HG03342 (cell line): ENCODE results near the gene CCDC192.

Source experiments
- ATAC-seq: cut with Tn5 transposase; IDR thresholded peaks from one replicate; pipeline ENCODE4 v1.9.1; 2021; ENCODE audit warnings: mild to moderate bottlenecking, moderate library complexity; ENCODE audit not compliant: unreplicated experiment

CCDC192 gene

DNA sequence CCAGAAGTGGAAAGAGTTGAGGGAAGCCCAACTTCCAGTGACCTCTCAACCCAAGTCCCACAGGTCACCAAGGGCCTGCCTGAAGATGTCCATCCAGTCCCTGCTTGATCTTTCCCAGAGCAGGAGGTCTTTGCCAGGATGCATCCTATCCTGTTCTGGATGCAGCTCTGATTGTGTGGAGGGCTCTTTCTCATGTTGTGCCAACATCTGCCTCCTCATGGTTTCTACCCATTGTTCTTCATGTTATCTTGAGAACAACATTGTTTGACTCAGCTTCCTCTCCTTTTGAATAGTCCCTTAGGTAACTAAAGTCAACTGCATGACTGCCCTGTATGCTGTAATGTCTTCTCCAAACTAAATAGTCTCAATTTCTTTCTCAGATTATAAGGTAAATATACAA lies 169.3 kb downstream of the CCDC192 start:
- no peak for ATAC-seq

GRCh38 chr5:127875235-127876021 lies 172.2 kb downstream of the CCDC192 start:
- ATAC-seq = peak; percentile 88

GRCh38 chr5:127876384-127876783 lies 173.2 kb downstream of the CCDC192 start:
- ATAC-seq = no peak

DNA sequence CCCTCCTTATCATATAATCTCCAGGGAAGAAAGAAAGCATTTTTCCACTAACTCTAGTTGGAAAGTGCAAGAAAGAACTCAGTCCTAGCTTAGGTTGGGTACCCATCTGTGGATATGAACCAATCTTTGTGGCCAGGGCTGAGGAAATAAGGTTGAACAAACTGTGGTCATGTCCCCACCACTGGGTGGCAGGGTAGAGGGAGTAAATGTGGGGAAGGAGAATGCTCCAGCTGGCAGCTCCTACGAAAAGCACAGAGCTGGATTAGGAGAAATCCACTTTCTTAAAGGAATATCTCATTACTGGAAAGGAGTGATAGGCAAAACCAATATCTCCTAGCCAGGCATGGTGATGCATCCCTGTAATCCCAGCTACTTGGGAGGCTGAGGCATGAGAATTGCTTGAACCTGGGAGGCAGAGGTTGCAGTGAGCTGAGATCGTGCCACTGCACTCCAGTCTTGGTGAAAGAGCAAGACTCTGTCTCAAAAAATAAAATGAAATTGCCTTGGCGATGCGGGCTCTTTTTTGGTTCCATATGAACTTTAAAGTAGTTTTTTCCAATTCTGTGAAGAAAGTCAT lies 175.1 kb downstream of the CCDC192 start:
- ATAC-seq = no peak

GRCh38 chr5:127884416-127884815 lies 181.2 kb downstream of the CCDC192 start:
- ATAC-seq = no peak

GRCh38 chr5:127885176-127885575 lies 182.0 kb downstream of the CCDC192 start:
- no peak for ATAC-seq

GRCh38 chr5:127886081-127886480 lies 182.9 kb downstream of the CCDC192 start:
- no peak for ATAC-seq

DNA sequence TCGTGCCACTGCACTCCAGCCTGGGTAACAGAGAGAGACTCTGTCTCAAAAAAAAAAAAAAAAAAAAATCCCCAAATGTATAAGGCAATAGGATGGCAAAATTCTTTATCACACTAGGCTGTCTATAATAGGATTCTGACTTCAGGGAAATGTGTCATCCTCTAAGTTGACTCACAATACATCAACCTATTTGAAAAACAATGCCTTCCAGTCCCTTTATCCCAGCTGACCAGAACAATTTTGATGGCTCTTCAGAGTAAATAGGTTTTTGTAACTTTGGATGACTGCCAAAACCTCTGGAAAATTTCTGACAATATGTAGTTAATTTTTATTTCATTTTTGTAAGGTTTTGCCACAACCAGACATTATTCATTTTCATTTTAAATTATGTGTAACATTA lies 184.1 kb downstream of the CCDC192 start:
- no peak for ATAC-seq

DNA sequence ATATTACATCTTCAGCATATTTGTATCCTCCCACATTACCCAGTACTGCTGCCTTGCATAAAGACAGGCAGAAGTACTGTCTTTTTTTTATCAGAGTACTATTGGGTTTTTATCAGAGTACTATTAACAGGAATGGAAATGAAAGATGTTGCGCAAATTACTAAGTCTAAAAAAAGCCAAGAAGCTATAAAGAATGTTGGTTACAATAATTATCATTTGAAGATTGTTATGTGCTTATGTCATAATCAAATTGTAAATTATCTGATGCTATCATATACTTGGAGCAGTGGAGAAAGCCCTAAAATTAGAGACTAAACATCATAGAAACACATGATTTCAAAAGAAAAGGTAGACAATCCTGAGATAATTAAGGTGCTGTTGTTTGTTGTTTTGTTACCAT lies 188.8 kb downstream of the CCDC192 start:
- no peak for ATAC-seq

DNA sequence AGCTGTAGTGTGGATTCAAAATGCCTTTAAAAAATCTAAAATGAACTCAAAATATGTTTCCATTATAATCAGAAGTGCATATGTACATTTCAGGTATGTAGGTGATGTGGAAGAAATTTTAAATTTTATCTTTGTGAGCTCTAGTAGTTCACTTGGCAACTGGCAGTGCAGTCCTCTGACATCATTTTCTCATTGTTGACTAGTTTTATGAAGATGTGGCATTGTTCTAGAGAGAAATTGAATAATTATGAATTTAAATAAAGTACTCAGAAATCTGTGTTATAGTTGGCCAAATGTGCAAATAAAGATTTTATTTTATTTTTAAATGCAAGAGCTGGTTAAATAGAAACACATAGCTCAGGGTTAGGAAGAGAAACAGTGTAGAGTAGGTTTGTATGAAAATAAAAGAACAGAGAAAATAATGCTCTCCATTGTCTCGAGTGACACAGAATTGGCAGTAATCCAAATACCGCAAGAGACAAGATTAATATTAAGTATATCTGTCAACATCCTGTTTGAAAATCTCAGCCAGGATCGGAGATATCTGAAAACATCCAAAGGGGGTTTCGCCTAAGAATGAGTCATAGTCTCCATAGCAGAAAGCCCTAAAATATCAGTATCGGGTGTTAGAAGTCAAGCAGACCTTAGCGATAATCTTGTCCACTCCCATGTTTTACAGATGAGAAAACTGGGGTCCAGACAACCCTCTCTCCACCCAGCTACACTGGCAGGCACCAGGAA lies 189.4 kb downstream of the CCDC192 start:
- no peak for ATAC-seq

GRCh38 chr5:127893232-127893631 lies 190.0 kb downstream of the CCDC192 start:
- ATAC-seq = no peak

- ATAC-seq = no peak
Measured at GRCh38 chr5:127894461-127894860, 191.3 kb downstream of the CCDC192 start.

GRCh38 chr5:127898551-127899213 lies 195.5 kb downstream of the CCDC192 start:
- ATAC-seq = no peak

DNA sequence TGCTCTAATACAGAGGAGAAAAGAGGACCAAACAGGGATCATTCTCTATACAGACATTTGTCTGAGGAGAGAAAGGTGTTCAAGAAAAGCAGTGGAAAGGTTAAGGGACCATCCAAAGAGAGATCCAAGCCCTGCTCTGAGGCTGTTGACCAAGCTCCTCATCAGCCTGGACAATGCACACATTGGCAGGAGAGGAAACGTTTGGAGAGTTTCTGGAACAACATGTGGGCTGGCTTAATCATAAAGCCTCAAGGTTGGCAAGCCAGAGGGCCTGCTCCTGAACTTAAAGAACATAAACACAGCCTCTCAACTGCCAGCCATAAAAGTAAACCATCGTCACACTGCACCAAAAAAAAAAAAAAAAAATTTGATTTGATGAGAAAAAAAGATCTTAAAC lies 196.0 kb downstream of the CCDC192 start:
- ATAC-seq = no peak

DNA sequence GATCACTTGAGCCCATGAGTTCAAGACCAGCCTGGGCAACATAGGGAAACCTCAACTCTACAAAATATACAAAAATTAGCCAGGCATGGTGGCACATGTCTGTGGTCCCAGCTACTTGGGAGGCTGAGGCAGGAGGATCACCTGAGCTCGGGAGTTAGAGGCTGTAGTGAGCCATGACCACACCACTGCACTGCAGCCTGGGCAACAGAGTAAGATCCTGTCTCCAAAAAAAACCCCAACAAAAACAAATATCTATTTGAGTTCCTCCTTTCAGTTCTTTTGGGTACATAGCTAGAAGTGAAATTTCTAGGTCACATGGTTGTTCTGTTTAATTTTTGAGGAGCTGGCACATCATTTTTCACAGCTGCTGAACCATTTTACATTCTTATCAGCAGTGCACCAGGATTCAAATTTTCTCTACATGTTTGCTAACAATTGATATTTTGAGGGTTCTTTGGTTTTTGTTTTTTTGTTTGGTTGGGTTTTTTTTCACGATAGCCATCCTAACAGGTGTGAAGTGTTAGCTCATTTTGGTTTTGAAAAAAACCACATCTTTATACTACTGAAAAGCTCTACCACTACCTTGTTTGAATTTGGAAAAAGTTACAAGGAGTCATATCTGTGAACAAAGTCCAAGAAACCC lies 203.5 kb downstream of the CCDC192 start:
- no peak for ATAC-seq

DNA sequence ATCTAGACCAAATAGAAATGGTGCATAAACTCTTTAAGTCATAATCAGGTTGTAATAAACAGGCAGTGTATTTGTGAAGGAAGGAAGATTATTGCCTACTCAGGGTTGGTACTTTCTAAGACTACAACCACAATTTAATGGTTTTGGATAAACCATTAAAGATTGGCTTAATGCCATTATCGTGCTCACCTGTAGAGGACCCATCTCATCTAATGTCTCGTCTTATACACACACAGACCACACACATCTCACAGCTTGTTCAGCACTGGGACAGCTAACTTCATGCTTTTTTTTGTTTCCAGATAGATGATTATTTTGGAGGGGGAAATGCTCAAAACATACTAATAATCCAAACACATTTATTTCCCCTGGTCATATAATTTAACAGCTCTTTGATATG lies 204.7 kb downstream of the CCDC192 start:
- no peak for ATAC-seq

DNA sequence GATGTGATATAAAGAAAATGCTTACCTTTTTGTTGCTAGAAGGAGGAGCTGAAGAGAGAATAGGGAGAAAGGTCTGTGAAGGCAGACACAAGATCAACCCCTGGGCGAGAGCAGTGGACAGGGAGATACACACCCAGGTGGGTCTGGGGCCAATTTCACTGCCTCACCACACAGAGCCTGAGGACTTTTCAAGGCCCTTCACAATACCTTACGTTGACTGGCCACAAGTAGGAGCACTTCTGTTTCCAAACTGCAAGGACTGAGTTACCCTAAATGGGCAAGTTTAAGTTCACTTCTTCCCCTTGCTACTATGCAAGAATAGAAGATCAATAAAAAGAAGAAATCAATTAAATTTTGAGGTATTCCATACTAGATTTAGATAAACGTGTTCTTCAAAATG lies 205.9 kb downstream of the CCDC192 start:
- ATAC-seq = peak; percentile 85

DNA sequence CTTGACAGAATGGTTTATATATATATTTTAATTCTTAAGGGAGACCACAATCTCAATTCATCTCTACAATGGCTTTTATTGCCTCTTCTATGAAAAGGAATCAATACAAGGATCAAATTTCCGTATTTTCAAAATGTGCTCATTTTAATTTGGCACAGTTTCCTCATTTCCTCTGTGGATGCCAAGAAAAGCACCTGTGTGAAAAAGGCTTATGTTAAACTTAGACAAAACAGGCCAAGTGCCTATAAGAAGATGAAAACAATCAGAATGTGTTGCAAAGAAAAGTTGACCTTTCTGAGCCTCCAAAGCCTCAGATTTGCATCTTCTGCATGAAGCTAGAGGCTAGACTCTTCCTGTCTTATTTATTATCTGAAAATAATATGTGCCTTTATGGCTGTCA lies 206.6 kb downstream of the CCDC192 start:
- no peak for ATAC-seq

- no peak for ATAC-seq
Measured at GRCh38 chr5:127910307-127910956, 207.2 kb downstream of the CCDC192 start.

DNA sequence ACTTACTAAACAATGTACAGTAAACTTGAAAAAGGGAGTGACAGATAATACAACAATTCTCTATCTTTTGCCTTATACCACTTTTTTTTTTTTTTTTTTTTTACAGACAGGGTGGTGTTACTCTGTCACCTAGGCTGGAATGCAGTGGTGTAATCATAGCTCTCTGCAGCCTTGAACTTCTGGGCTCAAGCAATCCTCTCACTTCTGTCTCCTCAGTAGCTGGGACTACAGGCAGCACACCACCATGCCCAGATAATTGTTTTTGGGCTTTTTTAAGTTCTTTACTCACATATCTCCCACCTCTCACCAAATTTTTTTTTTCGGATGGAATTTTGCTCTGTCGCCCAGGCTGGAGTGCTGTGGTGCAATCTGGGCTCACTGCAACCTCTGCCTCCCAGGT lies 208.4 kb downstream of the CCDC192 start:
- no peak for ATAC-seq

DNA sequence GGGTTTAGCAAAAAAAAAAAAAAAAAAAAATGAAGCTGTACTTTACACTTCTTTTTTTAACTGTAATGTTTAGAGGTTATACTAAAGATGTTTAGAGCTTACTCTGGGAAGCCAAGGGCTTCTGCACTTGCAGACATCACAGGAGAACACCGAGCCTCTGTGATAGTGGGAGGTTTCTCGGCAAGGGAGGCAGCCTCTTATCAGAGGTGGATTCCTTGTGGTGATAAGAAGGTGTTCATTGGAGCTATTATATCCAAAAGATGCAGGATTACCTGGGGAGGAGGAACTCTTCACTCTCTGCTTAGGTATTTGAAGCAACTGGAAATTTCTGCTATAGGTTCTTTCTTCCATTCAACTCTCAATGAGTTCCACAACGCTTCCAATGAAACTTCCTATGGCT lies 209.2 kb downstream of the CCDC192 start:
- no peak for ATAC-seq
